ENCODE results near the gene DOCK2.
"Not testable (repeated sequence)": the region's sequence is repeated elsewhere in the genome, so short reads cannot be mapped to it uniquely, and the experiment has no call there.

Gene DOCK2

DNA sequence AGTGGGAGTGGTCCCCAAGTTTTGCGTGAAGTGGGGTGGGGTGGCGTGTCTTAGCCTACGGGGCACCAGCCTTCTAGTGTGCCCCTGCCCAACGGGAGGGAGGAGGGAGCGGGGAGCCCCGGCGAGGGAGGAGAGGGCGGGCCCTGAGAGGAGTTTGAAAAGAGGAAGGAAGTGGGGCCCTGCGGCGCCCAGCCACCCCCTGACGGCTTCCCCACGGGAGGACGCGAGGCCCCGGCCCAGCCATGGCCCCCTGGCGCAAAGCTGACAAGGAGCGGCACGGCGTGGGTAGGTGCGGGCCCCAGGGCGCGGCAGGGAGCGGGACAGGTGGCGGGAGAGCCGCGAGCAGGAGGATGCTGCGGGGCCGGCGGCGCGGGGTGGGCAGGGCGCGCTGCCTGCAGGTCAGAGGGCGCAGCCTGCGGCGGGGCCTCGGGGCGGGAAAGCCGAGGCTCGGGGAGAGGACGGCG is at the start of gene DOCK2:
TSS of gene DOCK2 (plus strand) at position 191 of the 464 bp plus-strand sequence. CDS start at position 243, 52 bp downstream.
- DNase-seq (ENCODE audit: low read depth), result peak; percentile 46

DNA sequence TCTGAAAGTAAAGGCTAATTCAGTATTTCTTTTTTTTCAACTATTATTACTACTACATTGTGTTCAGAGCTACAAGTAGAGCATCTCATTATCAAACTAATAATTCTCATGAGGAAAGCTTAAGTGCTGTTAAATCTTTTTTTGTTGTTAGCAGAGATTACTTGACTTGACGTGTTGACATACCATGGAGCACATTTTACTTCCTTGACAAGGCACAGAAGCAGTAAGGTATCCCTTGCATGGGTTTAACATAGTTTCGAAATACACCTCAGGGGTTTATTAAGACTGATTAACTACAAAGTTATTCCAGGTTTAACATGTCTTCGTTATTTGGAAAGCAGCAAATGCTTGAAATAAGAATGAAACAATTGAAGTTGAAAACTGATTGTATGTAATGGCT is 46.5 kb upstream of the DOCK2 start:
- DNase-seq (ENCODE audit: low read depth), result no peak

DNA sequence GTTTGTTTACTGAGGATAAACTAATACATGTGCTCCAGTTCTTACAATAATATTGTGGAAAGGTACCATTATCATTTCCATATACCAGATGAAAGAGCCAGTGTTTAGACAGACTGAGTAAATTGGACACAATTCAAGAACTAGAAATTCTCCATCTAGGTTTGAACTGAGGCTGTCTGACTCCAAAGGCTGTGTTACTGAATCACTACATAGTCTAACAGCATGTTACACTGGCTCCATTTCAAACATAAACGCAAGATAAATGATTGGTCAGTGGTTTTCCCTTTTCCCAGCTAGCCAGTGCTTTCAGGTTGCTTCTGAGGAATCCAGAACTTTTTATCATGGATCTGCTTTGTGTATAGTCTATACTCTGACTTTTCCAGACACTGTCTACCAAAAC is 45.4 kb upstream of the DOCK2 start:
- DNase-seq (ENCODE audit: low read depth), result no peak

DNA sequence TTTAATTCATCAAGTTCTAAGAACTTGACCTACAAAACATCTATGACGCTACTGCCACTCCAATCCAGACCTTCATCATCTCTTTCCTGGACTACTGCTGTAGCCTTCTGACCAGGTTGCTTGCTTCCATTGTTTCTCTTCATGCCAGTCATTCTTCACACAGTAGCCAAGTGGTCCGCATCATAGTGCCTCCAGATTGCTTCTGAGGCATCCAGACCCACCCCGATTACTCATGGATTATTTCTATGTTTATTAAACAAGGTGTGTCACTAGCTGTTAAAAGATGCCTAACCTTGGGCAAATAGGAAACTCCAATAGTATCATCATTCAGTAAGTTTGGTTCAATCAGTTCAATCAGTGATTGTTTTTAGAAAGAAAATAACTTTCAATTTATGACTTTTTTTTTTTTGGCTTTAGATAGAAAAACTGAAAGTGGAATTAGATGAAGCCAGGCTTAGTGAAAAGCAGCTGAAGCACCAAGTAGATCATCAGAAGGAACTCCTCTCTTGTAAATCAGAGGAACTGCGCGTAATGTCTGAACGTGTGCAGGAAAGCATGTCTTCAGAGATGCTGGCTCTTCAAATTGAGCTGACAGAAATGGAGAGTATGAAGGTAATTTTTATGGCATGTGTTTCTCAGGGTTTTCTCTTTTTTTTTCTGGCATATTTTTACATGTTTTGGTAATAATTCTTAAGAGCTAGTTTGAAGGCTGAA is 44.0 kb upstream of the DOCK2 start:
- DNase-seq (ENCODE audit: low read depth), result no peak

DNA sequence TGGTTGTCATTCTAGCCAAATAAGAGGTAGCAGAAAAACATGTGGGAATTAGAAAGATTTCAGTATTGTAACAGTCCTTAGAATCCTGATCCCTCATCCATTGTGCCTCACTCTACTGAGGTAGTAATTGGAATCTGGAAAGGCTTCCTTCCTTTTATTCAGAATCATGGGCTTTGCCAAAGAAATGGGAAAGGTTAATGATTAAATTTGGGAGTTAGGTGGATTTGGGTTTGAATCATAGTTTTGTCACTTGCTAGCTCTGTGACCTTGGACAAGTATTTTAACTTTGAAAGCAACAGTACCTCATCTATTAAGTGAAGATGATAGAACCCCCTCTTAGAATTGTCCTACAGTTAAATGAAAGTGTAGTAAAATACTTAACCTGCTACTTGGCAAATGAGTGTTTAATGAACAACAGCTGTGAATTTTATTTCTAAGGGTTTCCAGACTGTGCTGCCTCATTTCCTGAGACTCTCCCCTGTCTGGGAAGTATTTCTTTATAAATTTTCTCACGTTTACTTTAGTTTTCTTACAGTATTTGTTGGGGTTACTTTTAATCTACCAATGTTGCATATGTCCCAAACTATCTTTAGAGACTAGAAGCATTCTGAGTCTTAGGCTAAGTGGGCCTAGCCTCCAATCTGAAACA is 41.8 kb upstream of the DOCK2 start:
- DNase-seq (ENCODE audit: low read depth), result no peak

DNA sequence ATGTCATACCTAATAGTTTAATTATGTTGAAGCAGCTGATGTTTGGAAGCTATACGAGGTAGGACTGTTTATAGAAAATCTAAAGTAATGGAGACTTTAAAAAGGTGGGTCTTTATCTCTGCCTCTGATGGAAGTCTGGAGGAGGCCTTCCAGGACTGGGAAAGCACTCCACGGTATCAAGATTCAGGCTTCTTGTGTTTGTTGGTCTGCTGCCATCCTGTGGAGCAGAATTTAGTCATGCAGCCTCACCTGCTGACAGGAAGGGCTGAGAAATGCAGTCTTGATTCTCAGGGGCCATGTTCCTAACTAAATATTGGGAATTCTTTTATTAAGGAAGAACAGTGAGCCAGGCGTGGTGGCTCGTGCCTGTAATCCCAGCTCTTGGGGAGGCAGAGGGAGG is 37.6 kb upstream of the DOCK2 start:
- no peak for DNase-seq (ENCODE audit: low read depth)

DNA sequence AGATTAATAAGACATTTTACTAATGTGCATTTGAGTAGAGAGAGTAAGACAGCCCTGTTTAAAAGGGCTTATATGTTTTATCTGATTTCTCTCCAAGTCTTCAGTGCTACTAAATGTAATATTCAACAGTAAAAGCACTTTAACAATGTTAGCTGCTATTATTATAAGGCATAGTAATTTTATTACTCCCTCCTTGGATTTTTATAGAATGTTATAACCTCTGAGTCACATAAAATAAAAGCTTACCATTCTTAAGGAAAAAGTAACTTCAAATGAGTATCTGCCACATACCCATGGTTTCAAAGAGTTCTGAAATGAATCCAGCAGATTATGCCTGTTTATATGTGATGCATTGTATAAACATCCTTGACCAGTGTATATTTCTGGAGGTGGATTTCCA is 34.5 kb upstream of the DOCK2 start:
- DNase-seq (ENCODE audit: low read depth), result no peak

DNA sequence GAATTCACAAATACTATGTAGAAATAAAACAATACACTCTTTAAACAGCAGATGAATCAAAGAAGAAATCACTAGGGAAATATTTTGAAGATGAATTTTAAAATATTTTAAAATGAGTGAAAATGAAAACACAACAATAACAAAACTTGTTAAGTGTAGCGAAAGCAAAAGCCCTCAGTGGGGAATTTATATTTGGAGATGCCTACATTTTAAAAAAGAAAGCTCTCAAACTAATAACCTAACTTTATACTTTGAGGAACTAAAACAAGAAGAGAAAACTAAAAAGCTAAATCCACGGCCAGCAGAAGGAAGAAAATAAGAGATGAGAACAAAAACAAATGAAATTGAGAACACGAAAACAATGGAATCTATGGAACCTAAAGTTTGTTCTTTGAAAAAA is 30.8 kb upstream of the DOCK2 start:
- no peak for DNase-seq (ENCODE audit: low read depth)

DNA sequence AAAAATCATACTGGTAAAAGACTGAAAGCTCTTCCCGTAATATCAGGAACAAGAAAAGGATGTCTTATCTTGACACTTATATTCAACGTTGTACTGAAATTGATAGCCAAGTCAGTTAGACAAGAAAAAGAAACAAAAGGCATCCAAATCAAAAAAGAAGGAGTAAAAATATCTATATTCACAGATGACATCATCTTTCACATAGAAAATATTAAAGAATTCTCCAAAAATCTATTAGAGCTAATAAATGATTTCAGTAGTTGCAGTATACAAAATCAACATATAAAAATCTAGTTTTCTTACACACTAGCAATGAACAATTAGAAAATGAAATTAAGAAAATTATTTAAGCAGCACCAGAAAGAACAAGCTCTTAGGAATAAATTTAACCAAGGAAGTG is 29.2 kb upstream of the DOCK2 start:
- no peak for DNase-seq (ENCODE audit: low read depth)

DNA sequence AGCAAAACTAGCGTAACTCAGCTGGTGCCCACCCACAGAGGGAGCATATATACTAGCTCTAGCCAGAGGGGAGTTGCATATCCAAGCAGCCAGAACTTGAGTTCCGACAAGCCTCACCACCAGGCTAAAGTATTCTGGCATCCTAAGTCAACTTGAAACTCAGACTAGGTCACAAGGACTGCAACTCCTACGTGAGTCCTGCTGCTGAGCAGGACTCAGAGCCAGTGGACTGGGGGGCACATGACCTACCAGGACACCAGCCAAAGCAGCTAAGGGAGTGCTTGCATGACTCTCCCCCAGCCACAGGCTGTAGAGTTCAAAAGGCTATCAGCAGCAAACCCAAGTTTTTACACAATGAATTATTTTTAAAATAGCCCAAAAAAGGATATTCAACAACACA is 27.4 kb upstream of the DOCK2 start:
- no peak for DNase-seq (ENCODE audit: low read depth)

DNA sequence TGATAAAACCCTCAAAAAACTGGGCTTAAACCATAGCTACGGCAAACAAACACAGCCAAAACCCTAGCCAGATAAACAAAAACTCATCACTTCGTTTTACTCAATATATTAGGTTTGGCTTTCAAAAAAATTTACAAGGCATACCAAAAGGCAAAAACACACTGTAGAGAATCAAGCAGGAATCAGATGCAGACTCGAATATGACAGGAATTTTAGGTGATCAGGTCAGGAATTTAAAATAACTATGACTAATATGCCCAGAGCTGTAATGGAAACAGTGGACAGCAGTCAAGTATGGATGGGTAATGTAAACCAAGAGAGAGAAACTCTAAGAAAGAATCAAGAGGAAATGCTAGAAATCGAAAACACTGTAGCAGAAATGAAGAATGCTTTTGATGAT is 26.5 kb upstream of the DOCK2 start:
- DNase-seq (ENCODE audit: low read depth), result no peak

DNA sequence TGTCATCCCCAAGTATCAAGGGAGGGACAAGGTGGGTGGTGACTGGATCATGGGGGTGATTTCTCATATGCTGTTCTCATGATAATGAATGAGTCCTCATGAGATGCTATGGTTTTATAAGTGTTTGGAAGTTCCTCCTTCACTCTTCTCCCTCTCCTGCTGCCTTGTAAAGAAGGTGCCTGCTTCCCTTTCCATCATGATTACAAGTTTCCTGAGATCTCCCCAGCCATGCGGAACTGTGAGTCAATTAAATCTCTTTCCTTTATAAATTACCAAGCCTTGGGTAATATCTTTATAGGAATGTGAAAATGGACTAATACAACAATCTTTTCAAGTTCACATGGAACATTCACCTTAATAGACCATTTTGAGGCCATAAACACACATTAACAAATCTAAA is 21.5 kb upstream of the DOCK2 start:
- no peak for DNase-seq (ENCODE audit: low read depth)

DNA sequence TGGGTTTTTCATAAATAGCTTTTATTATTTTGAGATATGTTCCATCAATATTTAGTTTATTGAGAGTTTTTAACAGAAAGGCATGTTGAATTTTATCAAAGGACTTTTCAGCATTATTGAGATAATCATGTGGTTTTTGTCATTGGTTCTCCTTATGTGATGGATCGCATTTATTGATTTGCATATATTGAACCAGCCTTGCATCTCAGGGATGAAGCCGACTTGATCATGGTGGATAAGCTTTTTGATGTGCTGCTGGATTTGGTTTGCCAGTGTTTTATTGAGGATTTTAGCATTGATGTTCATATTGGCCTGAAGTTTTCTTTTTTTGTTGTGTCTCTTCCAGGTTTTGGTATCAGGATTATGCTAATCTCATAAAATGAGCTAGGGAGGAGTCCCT is 12.8 kb upstream of the DOCK2 start:
- DNase-seq (ENCODE audit: low read depth), result not testable (repeated sequence)

DNA sequence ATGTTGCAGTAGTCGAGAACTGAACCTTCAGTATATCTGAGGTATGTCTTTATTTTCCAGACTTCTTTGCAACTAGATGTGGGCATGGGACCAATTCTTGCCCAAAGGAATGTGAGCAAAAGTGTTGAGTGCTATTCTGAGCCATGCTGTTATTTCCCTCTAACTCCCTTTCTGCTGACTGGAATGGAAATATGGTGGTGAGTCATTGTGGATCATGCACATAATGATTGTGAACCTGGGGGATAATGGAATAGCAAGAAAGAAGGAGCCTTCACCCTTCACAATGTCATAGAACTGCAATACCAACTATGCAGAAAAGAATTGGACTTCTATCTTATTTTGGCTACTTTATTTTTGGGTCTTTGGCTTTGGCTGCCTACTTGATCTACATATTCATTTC is 10.3 kb upstream of the DOCK2 start:
- DNase-seq (ENCODE audit: low read depth), result no peak

DNA sequence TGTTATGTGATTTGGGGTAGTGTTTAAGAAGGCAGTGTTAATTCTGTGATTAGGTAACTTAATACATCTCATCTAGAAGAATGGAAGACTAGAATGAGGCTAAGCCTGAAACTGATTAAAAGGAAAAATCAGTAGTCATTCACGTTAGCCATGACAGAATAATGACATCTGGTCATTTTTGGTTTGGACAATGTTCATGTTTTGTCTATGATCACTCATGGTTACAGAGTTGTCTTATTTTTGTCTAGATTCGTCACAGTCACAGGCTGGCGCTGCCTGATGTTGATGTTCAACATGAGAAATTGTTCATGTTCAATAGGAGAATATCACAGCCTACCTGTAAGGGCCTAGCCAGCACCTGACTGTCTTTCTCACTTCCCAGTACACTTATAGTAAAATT is 9.5 kb upstream of the DOCK2 start:
- no peak for DNase-seq (ENCODE audit: low read depth)

DNA sequence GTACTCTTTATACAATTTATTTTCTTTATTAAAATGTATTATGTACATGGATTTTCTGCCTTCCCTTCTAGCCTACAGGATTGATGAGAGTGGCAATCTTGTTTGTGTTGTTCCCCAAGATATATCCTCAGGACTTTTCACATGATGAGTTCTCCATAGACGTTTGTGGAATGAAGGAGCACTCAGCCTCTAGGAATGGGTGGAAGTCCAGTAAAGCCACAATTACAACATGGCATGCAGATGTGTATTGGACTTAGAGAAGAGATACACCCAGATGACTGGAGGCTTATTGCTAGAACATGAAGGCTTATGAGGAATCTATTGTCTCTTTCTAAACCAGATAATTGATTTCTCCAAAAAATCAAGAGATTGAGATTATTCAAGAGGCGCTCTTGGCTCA is 8.2 kb upstream of the DOCK2 start:
- DNase-seq (ENCODE audit: low read depth), result no peak

DNA sequence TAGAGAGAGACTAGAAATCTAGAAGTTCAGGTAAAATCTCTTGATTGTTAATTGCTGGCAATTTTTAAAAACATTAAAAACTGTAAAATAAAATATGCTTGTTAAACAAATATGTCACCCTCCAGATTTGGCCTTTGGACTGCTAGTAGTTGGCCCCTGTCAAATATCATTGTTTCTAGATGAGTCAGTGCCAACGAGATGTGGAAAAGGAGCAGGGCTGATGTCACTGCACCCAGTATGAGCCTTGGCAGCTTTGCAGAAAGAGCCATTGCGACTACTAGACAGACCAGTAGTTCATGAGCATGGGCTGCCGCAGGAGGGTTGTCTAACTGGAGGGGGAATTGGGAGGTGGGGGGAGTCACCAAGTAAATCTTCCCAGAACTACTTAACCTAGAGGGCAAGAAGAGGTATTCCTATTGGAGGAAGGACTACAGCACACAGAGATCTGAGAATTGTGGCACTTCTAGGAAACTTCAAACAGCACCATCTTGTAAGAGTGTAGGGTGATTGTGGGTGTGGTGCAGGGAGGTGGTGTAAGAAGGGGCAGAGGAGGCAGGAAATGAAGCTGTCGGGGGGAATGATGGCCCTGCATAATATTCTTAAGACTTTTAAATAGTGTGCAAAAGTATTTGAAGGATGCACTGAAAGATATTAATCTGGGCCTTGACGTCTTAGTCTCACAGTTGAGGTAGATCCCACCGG is 7.1 kb upstream of the DOCK2 start:
- DNase-seq (ENCODE audit: low read depth), result no peak

DNA sequence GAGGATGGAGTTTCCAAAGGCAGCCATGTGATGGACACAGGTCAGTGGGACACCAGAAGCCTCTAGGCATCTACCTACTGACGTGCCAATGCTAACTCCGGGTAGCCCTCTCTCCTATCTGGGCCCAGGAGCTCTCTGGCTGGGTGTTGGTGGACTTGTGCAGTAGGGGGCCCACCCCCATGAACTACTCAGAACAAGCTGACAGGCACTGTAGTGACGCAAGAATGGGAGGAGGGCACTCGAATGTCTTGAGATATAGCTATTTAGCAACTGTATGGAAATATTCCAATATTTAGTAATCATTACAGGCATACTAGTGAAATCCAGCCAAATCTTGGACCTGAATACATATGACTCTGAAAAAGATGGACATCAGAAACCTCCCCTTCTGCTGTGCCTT is 5.7 kb upstream of the DOCK2 start:
- DNase-seq (ENCODE audit: low read depth), result no peak

DNA sequence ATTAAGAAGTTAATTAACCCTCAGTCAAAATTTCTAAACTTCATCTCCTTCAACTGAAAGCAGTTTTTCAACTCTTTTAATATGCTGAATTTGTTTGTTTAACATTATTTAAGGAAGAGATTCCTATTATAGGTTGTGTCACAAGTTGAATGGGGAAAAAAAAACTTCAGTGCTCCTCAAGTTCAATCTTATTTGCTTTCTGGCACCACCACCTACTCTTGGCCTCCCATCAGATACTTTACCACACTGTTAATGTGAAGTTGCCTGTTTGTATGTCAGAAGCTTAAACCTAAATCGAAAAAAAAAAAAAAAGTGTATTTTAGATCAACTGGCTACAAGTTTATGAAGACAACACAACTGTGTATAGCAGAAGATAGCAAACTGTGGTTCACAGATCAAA is 4.1 kb upstream of the DOCK2 start:
- no peak for DNase-seq (ENCODE audit: low read depth)

DNA sequence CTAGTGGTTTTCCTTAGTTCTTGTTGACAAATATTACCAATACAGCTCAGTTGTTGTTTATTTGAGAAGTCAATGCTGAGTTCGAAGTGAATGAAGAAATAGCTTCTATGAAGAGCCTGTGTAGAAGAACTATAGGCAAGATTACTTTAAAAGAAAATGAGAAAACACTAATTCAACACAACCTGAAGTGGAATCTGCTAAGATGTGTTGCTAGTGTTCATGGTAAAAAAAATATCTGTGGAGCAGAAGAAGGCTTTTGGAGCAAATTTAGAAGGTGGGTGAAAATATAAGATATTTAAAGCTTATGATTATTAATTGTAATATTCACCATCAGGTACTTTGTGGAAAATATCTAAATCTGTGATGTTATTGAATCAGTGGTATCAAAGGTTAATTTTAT is 2.5 kb upstream of the DOCK2 start:
- DNase-seq (ENCODE audit: low read depth), result no peak

DNA sequence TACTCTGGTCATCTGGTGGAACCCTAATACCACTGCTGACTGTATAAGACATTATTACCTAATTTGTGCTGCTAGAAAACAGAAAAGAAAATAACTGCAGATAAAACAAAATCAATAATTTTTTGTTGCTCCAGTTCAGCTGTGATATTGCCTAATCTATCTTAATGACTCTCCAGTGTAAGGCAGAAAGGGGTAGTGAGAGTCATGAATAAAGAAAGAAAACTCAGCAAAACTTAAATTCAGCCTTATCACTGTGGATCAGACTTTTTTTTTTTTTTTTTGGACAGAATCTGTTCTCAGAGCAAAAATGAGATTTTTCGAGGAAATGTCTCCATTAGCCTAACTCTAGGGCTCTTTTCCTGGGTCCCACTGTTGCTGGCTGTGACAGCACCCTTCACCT is 1.1 kb upstream of the DOCK2 start:
- no peak for DNase-seq (ENCODE audit: low read depth)

DNA sequence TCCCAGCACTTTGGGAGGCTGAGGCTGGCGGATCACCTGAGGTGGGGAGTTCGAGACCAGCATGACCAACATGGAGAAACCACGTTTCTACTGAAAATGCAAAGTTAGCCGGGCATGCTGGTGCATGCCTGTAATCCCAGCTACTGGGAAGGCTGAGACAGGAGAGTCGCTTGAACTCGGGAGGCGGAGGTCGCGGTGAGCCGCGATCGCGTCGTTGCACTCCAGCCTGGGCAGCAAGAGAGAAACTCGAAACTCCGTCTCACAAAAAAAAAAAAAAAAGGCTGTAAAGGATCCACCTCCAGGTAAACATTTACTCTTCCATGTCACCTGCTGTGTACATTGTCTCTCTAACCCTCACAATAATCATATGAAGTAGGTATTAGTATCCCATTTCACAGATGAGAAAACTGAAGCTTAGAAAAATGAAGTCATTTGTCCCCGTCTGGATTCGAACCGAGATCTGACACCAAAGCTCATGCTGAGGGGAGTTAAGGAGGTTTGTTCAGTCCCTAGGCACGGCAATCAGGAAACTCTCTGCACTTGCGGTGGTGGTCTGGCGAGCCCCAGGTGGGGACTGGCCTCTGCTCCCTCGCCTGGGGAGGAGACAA is 494 bp upstream of the DOCK2 start:
- no peak for DNase-seq (ENCODE audit: low read depth)

DNA sequence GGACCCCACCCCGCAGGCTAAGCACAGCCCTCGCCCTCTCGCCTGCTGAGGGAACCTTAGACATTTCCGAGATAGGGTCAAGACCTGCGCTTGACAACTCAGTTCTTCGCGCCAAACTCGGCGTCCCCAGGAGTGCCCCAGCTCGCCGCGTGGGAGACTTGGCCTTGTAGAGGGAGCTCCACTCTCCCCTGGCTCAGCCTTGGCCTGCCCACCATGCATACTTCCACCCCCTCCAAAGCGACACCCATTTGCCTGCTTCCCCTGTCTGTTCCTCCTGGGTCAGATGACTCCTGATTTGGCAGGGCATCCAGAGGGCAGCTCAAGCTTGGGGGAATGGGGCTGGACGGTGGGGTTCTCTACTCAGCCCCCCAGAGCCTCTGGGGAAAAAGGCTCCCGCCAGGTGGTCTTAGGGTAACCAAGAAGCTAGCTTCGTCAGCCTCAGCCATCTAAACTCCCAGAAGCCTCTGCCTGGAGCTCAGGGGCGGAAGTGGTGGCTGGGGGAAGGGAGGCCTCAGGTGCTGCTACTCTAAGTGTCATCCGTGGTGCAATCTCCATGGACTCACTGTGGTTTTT is 560 bp downstream of the DOCK2 start:
- peak; percentile 56 for DNase-seq (ENCODE audit: low read depth)

Data from stimulated activated CD8-positive, alpha-beta memory T cell treated with anti-CD3 and anti-CD28 coated beads, Interleukin-7, amount 100 ng/mL, for 24 hours (primary cell).